ENCODE measurements around the gene TMBIM4. TPM values are rescaled to one million over a fixed set of nuclear protein-coding genes. Genes with fewer than 3 reads are reported as not detected.
A peak's percentile ranks its signal among the peaks of the same experiment; 100 is the strongest.

TMBIM4 gene
- total RNA-seq, 1 experiment from 2014 or later = 60.3 TPM

- DNase-seq = no peak
- Mint-ChIP-seq H3K4me1 (ENCODE audit: low read depth, unreplicated experiment) (peaks cover 15% of the 10 kb centered on the region), H3K36me3 (ENCODE audit: insufficient read depth, unreplicated experiment) (no peaks in the 10 kb centered on the region), H3K9me3 (ENCODE audit: unreplicated experiment) (no peaks in the 10 kb centered on the region), H3K27ac (ENCODE audit: unreplicated experiment) (no peak overlapping the region), H3K4me3 (ENCODE audit: unreplicated experiment) (no peak overlapping the region), H3K27me3 (ENCODE audit: insufficient read depth, unreplicated experiment) (no peaks in the 10 kb centered on the region)
- H3K36me3 ChIP-seq (ENCODE audit: control insufficient read depth, insufficient read depth, low read length) = no peaks in the 10 kb centered on the region
- no peak overlapping the region for H3K4me3 ChIP-seq (ENCODE audit: low read depth, low read length)
- intact Hi-C loops (cut with micrococcal nuclease; ENCODE audit: unreplicated experiment) = loop anchor here (5.0 to 10.0 kb wide), 3 partner anchors 504 to 634 kb away; no protein-coding TSS in a partner anchor
- no peaks in the 10 kb centered on the region for H3K9me3 ChIP-seq
- no peaks in the 10 kb centered on the region for H3K27me3 ChIP-seq (replicated peaks; ENCODE audit: control insufficient read depth, insufficient read depth, low read length)
- H3K4me1 ChIP-seq = peaks cover 7% of the 10 kb centered on the region; the same call in 1 of the 2 replicates
- ChIA-PET POLR2A (no interaction called here), CTCF (no interaction called here)
- no TSS peak for BruUV-seq (replicated peaks)
- no peak for TF ChIP-seq CTCF (IDR thresholded peaks at IDR 0.05; ENCODE audit: insufficient read depth in 1 of 2, low read depth in 1 of 2, low read length in 1 of 2, severe bottlenecking in 1 of 2, unreplicated experiment in 1 of 2)
Measured at GRCh38 chr12:66108386-66108785, 61.4 kb downstream of the TMBIM4 start.

- peaks cover 5% of the 10 kb centered on the region for H3K9me3 Mint-ChIP-seq (ENCODE audit: unreplicated experiment)
- H3K36me3 Mint-ChIP-seq (ENCODE audit: insufficient read depth, unreplicated experiment) = no peaks in the 10 kb centered on the region
- peak; percentile 79 to 92 for DNase-seq
- no peak overlapping the region for H3K27ac Mint-ChIP-seq (ENCODE audit: unreplicated experiment)
- intact Hi-C loops (cut with micrococcal nuclease; ENCODE audit: unreplicated experiment) = loop anchor here (1.0 to 10.0 kb wide), 6 partner anchors 20 to 801 kb away; no protein-coding TSS in a partner anchor
- TF ChIP-seq CTCF (IDR thresholded peaks at IDR 0.05; ENCODE audit: insufficient read depth in 1 of 2, low read depth in 1 of 2, low read length in 1 of 2, severe bottlenecking in 1 of 2, unreplicated experiment in 1 of 2) = peak; percentile 61 to 80
- H3K4me1 Mint-ChIP-seq (ENCODE audit: low read depth, unreplicated experiment) = peaks cover 15% of the 10 kb centered on the region
- H3K27me3 Mint-ChIP-seq (ENCODE audit: insufficient read depth, unreplicated experiment) = no peaks in the 10 kb centered on the region
- no peak overlapping the region for H3K4me3 ChIP-seq (ENCODE audit: low read depth, low read length)
- CTCF ChIA-PET = interaction anchor here (0.7 to 2.0 kb wide), 4 partner anchors 21 to 551 kb away, joined by 3 to 4 read pairs (median 4); partner anchors contain the start of gene LLPH
- H3K36me3 ChIP-seq (ENCODE audit: control insufficient read depth, insufficient read depth, low read length) = no peaks in the 10 kb centered on the region
- H3K4me1 ChIP-seq = peaks cover 7% of the 10 kb centered on the region; the same call in 1 of the 2 replicates
- POLR2A ChIA-PET = no interaction called here
- H3K27me3 ChIP-seq (replicated peaks; ENCODE audit: control insufficient read depth, insufficient read depth, low read length) = no peaks in the 10 kb centered on the region
- no TSS peak for BruUV-seq (replicated peaks)
- H3K9me3 ChIP-seq = no peaks in the 10 kb centered on the region
- peak overlapping the region; percentile 47 for H3K4me3 Mint-ChIP-seq (ENCODE audit: unreplicated experiment)
Measured at GRCh38 chr12:66107451-66107915, 62.3 kb downstream of the TMBIM4 start.

GRCh38 chr12:66103016-66103913, 66.5 kb downstream of the TMBIM4 start:
- POLR2A ChIA-PET = no interaction called here
- Mint-ChIP-seq H3K36me3 (ENCODE audit: insufficient read depth, unreplicated experiment) (no peaks in the 10 kb centered on the region), H3K27me3 (ENCODE audit: insufficient read depth, unreplicated experiment) (no peaks in the 10 kb centered on the region), H3K4me1 (ENCODE audit: low read depth, unreplicated experiment) (peaks cover 6% of the 10 kb centered on the region), H3K4me3 (ENCODE audit: unreplicated experiment) (no peak overlapping the region), H3K27ac (ENCODE audit: unreplicated experiment) (no peak overlapping the region), H3K9me3 (ENCODE audit: unreplicated experiment) (peaks cover 27% of the 10 kb centered on the region)
- peak; percentile 8 to 29 for TF ChIP-seq CTCF (IDR thresholded peaks at IDR 0.05; ENCODE audit: insufficient read depth in 1 of 2, low read depth in 1 of 2, low read length in 1 of 2, severe bottlenecking in 1 of 2, unreplicated experiment in 1 of 2)
- no peak overlapping the region for H3K4me3 ChIP-seq (ENCODE audit: low read depth, low read length)
- peak in 1 of 2 experiments; percentile 50 for DNase-seq
- no peaks in the 10 kb centered on the region for H3K27me3 ChIP-seq (replicated peaks; ENCODE audit: control insufficient read depth, insufficient read depth, low read length)
- H3K36me3 ChIP-seq (ENCODE audit: control insufficient read depth, insufficient read depth, low read length) = no peaks in the 10 kb centered on the region
- CTCF ChIA-PET = no interaction called here
- H3K4me1 ChIP-seq = no peaks in the 10 kb centered on the region; the same call in 1 of the 2 replicates
- BruUV-seq (replicated peaks) = no TSS peak
- peaks cover 4% of the 10 kb centered on the region for H3K9me3 ChIP-seq
- intact Hi-C loops (cut with micrococcal nuclease; ENCODE audit: unreplicated experiment) = loop anchor here (10.0 kb wide), 2 partner anchors 498 to 628 kb away; no protein-coding TSS in a partner anchor

Measured in Caco-2 (cell line).